ENCODE measurements around the gene SOX13.

Gene SOX13

DNA sequence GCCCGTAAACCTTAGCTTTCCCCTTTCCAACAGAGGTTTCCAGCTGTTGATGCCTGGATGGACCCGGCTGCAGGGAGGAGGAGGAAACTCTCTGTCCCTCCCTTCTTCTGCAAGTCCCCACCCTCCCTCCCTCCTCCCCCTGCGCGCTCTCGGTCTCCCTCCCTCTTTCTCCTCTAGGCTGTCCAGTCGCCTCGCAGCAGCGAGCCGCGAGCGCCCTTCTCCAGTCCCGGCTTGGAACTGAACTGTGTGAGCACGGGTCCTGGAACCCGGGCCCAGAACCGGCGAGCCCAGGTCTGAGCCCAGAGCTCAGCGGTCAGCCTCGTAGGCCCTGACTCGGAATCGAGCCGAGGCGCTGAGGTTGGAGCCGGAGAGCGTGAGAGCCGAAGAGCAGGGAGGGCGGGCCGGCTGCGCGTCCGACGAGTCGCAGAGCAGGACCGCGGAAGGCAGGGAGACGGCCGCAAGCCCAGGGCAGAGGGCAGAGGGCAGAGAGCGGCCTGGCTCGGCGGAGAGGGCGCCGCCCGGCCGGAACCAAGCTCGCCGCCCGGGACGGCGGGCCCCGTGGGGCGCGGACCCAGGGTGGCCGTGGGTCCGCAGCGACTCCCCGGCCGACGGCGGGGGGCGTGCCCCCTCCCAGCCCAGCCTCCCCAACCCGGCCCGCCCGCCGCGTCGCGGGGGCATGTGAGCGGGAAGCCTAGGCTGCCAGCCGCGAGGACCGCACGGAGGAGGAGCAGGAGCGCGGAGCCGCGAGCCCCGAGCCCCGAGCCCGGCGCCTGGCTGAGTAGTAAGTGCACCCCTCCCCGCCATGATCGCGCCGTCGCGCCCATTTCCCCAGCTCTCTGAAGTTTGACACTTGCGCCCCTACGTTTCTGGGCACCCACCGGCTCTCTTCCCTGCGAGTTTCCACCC is at the start of gene SOX13:
SOX13 (plus strand) TSS at position 185 of the 906 bp plus-strand sequence. CDS start 39,801 bp downstream, outside the sequence.
- Histone ChIP-seq H4K20me1 (ENCODE audit: control insufficient read depth, insufficient read depth, low read depth, low read length) (no peaks in the 10 kb centered on the region), H3K4me1 (ENCODE audit: control insufficient read depth, low read length) (no peaks in the 10 kb centered on the region), H3K4me3 (ENCODE audit: low read length) (no peak within 1 kb of the TSS), H3K4me2 (ENCODE audit: low read length) (no peak within 1 kb of the TSS), H3K27ac (ENCODE audit: low read depth, low read length) (no peak within 1 kb of the TSS), H3K27me3 (ENCODE audit: control insufficient read depth, low read length) (no peaks in the 10 kb centered on the region), H3F3A (ENCODE audit: control insufficient read depth, insufficient read depth) (no peaks in the 10 kb centered on the region), H3K9me3 (ENCODE audit: control insufficient read depth, insufficient read depth, low read length) (no peaks in the 10 kb centered on the region), H3K36me3 (ENCODE audit: control insufficient read depth, low read length) (no peaks in the 10 kb centered on the region), H3K79me2 (ENCODE audit: control insufficient read depth, low read length) (no peaks in the 10 kb centered on the region), H3K9me2 (replicated peaks; ENCODE audit: control insufficient read depth, low read length) (no peaks in the 10 kb centered on the region)
- no peak for TF ChIP-seq EZH2phosphoT487 (IDR thresholded peaks at IDR 0.05; ENCODE audit: borderline replicate concordance, low read length)
- TF ChIP-seq, protein P1, sequence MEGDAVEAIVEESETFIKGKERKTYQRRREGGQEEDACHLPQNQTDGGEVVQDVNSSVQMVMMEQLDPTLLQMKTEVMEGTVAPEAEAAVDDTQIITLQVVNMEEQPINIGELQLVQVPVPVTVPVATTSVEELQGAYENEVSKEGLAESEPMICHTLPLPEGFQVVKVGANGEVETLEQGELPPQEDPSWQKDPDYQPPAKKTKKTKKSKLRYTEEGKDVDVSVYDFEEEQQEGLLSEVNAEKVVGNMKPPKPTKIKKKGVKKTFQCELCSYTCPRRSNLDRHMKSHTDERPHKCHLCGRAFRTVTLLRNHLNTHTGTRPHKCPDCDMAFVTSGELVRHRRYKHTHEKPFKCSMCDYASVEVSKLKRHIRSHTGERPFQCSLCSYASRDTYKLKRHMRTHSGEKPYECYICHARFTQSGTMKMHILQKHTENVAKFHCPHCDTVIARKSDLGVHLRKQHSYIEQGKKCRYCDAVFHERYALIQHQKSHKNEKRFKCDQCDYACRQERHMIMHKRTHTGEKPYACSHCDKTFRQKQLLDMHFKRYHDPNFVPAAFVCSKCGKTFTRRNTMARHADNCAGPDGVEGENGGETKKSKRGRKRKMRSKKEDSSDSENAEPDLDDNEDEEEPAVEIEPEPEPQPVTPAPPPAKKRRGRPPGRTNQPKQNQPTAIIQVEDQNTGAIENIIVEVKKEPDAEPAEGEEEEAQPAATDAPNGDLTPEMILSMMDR (IDR thresholded peaks at IDR 0.05; ENCODE audit: low read depth, low read length, poor library complexity, severe bottlenecking) = no peak

DNA sequence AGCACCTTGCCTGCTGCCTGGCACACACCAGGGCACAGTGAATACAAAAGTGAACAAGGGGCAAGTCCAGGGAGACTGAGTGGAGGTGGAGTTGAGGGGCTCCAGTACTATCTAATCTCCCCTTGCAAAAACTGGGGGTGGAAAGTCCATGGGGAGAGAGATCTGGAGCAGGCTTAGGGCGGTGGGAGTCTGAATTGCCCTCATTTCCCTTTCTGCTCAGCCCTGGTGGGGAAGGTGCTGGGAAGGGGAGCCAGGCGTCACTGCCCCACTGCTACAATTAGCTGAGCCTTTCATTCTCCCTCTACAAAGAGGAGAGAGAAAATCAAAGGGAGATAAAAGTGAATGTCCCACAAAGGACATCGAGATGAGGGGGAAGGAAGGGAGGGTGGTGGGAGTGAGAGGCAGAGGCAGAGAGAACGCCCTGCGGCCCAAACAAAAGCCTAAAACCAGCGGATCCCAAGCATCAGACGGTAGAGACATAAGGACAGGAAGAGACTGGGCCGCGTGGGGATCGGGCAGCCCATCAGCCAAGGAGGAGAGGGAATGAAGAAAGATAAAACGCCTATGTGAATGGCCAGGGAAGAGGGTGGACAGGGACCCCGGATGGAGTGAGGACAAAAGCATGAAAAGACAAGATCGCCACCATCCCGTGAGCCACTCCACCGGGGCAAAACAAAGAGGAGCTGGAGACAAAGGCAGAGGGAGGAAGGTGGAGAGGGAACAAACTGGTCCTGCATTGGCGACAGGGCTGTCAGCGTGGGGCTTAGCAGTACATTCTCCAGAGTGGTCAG is 46.8 kb upstream of the SOX13 start:
- Histone ChIP-seq H3F3A (ENCODE audit: control insufficient read depth, insufficient read depth) (no peaks in the 10 kb centered on the region), H3K4me1 (ENCODE audit: control insufficient read depth, low read length) (no peaks in the 10 kb centered on the region)

DNA sequence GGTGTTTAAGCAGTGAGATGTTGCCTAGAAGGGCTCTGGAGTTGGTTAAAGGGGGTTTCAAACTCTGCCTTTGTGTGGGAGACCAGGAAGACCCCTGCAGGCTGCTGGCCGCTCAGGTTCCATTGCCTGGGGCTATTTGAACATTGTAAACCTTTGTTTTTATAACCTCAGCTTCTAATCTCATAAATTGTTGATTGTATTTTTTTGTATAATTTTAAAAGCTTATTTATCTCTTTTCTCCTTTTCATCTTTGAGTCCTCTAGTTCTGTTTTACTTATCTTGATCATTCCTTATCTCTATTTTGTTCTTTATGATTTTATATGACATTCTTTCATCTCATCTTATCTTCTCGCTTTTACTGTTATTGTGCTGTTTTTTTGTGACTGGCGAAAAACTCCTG is 45.5 kb upstream of the SOX13 start:
- Histone ChIP-seq H3K9me2 (replicated peaks; ENCODE audit: control insufficient read depth, low read length) (no peaks in the 10 kb centered on the region), H4K20me1 (ENCODE audit: control insufficient read depth, insufficient read depth, low read depth, low read length) (no peaks in the 10 kb centered on the region), H3K4me1 (ENCODE audit: control insufficient read depth, low read length) (no peaks in the 10 kb centered on the region), H3K27me3 (ENCODE audit: control insufficient read depth, low read length) (peaks cover 11% of the 10 kb centered on the region; the same call in 1 of the 2 replicates), H3K4me2 (ENCODE audit: low read length) (no peak overlapping the region), H3K79me2 (ENCODE audit: control insufficient read depth, low read length) (no peaks in the 10 kb centered on the region), H3K27ac (ENCODE audit: low read depth, low read length) (no peak overlapping the region), H3K9me3 (ENCODE audit: control insufficient read depth, insufficient read depth, low read length) (no peaks in the 10 kb centered on the region), H3K36me3 (ENCODE audit: control insufficient read depth, low read length) (no peaks in the 10 kb centered on the region), H3K4me3 (ENCODE audit: low read length) (no peak overlapping the region), H3F3A (ENCODE audit: control insufficient read depth, insufficient read depth) (no peaks in the 10 kb centered on the region)
- TF ChIP-seq, protein P1 (IDR thresholded peaks at IDR 0.05; ENCODE audit: low read depth, low read length, poor library complexity, severe bottlenecking) = no peak
- TF ChIP-seq EZH2phosphoT487 (IDR thresholded peaks at IDR 0.05; ENCODE audit: borderline replicate concordance, low read length) = no peak

More for the DNA sequence above, 46.8 kb upstream of the SOX13 start:
- H3K27ac ChIP-seq (ENCODE audit: low read depth, low read length) = no peak overlapping the region
- H3K27me3 ChIP-seq (ENCODE audit: control insufficient read depth, low read length) = peaks cover 11% of the 10 kb centered on the region; the same call in 1 of the 2 replicates
- TF ChIP-seq, protein P1 (IDR thresholded peaks at IDR 0.05; ENCODE audit: low read depth, low read length, poor library complexity, severe bottlenecking) = no peak
- no peak for TF ChIP-seq EZH2phosphoT487 (IDR thresholded peaks at IDR 0.05; ENCODE audit: borderline replicate concordance, low read length)
- no peaks in the 10 kb centered on the region for H3K9me2 ChIP-seq (replicated peaks; ENCODE audit: control insufficient read depth, low read length)
- H3K79me2 ChIP-seq (ENCODE audit: control insufficient read depth, low read length) = no peaks in the 10 kb centered on the region
- no peak overlapping the region for H3K4me2 ChIP-seq (ENCODE audit: low read length)
- H4K20me1 ChIP-seq (ENCODE audit: control insufficient read depth, insufficient read depth, low read depth, low read length) = no peaks in the 10 kb centered on the region
- H3K36me3 ChIP-seq (ENCODE audit: control insufficient read depth, low read length) = no peaks in the 10 kb centered on the region
- H3K9me3 ChIP-seq (ENCODE audit: control insufficient read depth, insufficient read depth, low read length) = no peaks in the 10 kb centered on the region
- no peak overlapping the region for H3K4me3 ChIP-seq (ENCODE audit: low read length)

Data from DOHH2 (cell line).